Adrenal gland (tissue), 12 donors: ENCODE results near the gene DCP2. TPM values are rescaled to one million over a fixed set of nuclear protein-coding genes. Genes with fewer than 3 reads are reported as not detected.

Experiments used
- DNase-seq, 7 donors: peaks; one replicate each; pipeline ENCODE4 v3.0.0-alpha.2; 2019 to 2020
- H3K27ac ChIP-seq, 5 donors: fragments of 200-600 bp; sonication (generic) in 4 of 5; 1 replicate in 3 of 5; 2 replicates in 2 of 5; pipeline versions ENCODE4 v1.5.1 to v1.8.0; 2016 to 2020; ENCODE audit warnings: mild to moderate bottlenecking in 1 of 5
- H3K27me3 ChIP-seq: fragments of 200-600 bp; 2 replicates; pipeline ENCODE4 v1.8.0; 2021
- H3K36me3 ChIP-seq, 2 donors: fragments of 200-600 bp; replicated peaks in 1 of 2; 1 replicate in 1 of 2; 2 replicates in 1 of 2; pipeline versions ENCODE4 v1.5.1 to v1.8.0; 2018 to 2022
- H3K4me1 ChIP-seq, 2 donors: fragments of 200-600 bp; replicated peaks in 1 of 2; 1 replicate in 1 of 2; 2 replicates in 1 of 2; pipeline versions ENCODE4 v1.5.1 to v1.8.0; 2018 to 2021
- H3K4me3 ChIP-seq, 4 donors: fragments of 200-600 bp; sonication (generic) in 3 of 4; one replicate each; pipeline ENCODE4 v1.5.1; 2016 to 2018
- H3K9me3 ChIP-seq, 3 donors: fragments of 200-600 bp; sonication (generic) in 1 of 3; replicated peaks in 1 of 3; 1 replicate in 2 of 3; 2 replicates in 1 of 3; pipeline versions ENCODE4 v1.5.1 to v1.8.0; 2016 to 2021
- POLR2A ChIP-seq, 2 donors: fragments of 450-650 bp; IDR thresholded peaks; one replicate each; pipeline ENCODE4 v1.6.1; 2017; ENCODE audit warnings: antibody characterized with exemption in 2 of 2, mild to moderate bottlenecking in 2 of 2, moderate library complexity in 1 of 2
- WGBS, 4 donors: extraction: QIAGEN DNeasy Blood & Tissue Kit in 2 of 4; methylation state at CpG; one replicate each; pipeline versions ENCODE4 v1.1.5 to v1.1.7; 2013 to 2017; 5-methylcytosine and 5-hydroxymethylcytosine counted together
- intact Hi-C, 2 donors: fragments of 100-400 bp; cut with DNase I; formaldehyde crosslinking; loops; one replicate each; pipeline versions ENCODE4 v1.14.1 to v1.15.0; 2022 to 2023
- polyA plus RNA-seq, 3 donors: library from polyadenylated mRNA; stranded (reverse); fragments of 200-250 nt in 2 of 3; fragments of 350-450 nt in 1 of 3; fragmentation: Illumina TruSeq in 1 of 3; extraction: RNeasy Lipid Tissue Mini Kit (QIAGEN cat#74804) in 1 of 3; gene quantifications; one replicate each; pipeline ENCODE4 v1.2.3, GENCODE V29; 2013 to 2014
- total RNA-seq, 9 donors: library from RNA; depleted of rRNA in 4 of 9; stranded (reverse); fragments of >200 nt in 4 of 9; fragments of 120-200 nt in 1 of 9; fragmentation: NEBNext Ultra II Directional in 1 of 9; extraction: Animal tissue kit (Norgen Biotek cat#: 25700) in 1 of 9; gene quantifications; one replicate each; pipeline versions ENCODE4 v1.1.0 to v1.2.4, GENCODE V29; 2013 to 2023
- TF ChIP-seq, protein P1 (sequence below), 6 experiments: fragments of 450-650 bp in 4 of 6; fragments of 200-600 bp in 2 of 6; sonication (generic) in 1 of 6; IDR thresholded peaks; 1 replicate in 5 of 6; 2 replicates in 1 of 6; pipeline versions ENCODE4 v1.5.1 to v1.8.0; 2016 to 2021; ENCODE audit warnings: antibody characterized with exemption in 6 of 6, mild to moderate bottlenecking in 2 of 6, moderate library complexity in 1 of 6
- donor health status: healthy with polysubstance abuse.
- donor health status: Bipolar disorder and iron deficiency.
- donor health status: DM: yes; HTN: yes; CAD: no.
- donor health status: DM: no; HTN: no; CAD: no.
- donor health status: DM: no; HTN: no; CAD: no.
- donor health status: DM: yes; HTN: yes; CAD: no.

The DCP2 gene
- total and polyA plus RNA-seq, 12 donors, result 7.0 to 66.4 (median 39.6) TPM

DNA sequence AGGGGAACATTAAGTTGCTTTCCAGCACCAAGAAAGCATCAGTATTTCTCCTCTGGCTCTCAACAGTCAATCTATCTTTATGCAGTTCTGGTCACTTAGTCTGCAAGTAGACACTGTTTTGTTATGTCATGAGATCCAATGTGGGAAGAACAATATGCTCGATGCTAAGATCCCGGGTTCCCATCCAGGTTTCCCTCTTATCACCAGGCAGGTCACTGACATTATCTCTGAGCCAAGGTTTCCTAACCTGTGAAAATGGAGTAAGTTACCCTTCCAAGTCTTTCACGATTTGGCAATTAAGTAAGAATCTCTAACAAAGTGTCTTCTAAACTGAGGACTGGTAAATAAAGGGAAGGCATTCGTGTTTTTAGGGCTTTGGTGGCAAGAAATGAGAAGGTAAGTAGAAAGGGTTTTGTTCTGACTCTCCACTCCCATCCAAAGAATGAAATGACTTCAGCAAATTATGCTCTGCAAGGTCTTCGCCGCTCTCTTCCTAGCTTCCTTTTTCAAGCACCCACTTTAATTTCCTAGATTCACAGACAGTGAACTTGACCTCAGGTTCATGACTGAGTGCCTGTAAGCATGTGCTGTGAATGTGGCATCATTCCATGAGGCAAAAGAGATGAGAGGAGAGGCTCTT, 86.4 kb downstream of the DCP2 start:
- intact Hi-C loops, result no loop called here
- H3K4me1 ChIP-seq, result peaks cover 0 to 9% of the 10 kb centered on the region in 2 donors
- DNase-seq, result peak in 1 of 7 donors; percentile 5
- no peak overlapping the region for H3K27ac ChIP-seq
- WGBS, 4 donors, result 89 to 94% (median 90%) methylated on average over 6 of the region's 6 CpGs
- H3K27me3 ChIP-seq, result no peaks in the 10 kb centered on the region
- H3K36me3 ChIP-seq, result no peaks in the 10 kb centered on the region
- no peaks in the 10 kb centered on the region for H3K9me3 ChIP-seq
- TF ChIP-seq, protein P1, sequence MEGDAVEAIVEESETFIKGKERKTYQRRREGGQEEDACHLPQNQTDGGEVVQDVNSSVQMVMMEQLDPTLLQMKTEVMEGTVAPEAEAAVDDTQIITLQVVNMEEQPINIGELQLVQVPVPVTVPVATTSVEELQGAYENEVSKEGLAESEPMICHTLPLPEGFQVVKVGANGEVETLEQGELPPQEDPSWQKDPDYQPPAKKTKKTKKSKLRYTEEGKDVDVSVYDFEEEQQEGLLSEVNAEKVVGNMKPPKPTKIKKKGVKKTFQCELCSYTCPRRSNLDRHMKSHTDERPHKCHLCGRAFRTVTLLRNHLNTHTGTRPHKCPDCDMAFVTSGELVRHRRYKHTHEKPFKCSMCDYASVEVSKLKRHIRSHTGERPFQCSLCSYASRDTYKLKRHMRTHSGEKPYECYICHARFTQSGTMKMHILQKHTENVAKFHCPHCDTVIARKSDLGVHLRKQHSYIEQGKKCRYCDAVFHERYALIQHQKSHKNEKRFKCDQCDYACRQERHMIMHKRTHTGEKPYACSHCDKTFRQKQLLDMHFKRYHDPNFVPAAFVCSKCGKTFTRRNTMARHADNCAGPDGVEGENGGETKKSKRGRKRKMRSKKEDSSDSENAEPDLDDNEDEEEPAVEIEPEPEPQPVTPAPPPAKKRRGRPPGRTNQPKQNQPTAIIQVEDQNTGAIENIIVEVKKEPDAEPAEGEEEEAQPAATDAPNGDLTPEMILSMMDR (IDR thresholded peaks at IDR 0.05), result no peak
- TF ChIP-seq POLR2A (IDR thresholded peaks at IDR 0.05), result no peak
- no peak overlapping the region for H3K4me3 ChIP-seq

- peak in 1 of 7 donors; percentile 21 for DNase-seq
- intact Hi-C loops, result no loop called here
- no peak overlapping the region for H3K27ac ChIP-seq
- peaks cover 0 to 9% of the 10 kb centered on the region in 2 donors for H3K4me1 ChIP-seq
- TF ChIP-seq, protein P1 (IDR thresholded peaks at IDR 0.05), result no peak
- no peak for TF ChIP-seq POLR2A (IDR thresholded peaks at IDR 0.05)
- no peaks in the 10 kb centered on the region for H3K36me3 ChIP-seq
- WGBS, 4 donors, result 80 to 92% (median 89%) methylated on average over 3 to 12 of the region's 12 CpGs
- no peaks in the 10 kb centered on the region for H3K27me3 ChIP-seq
- H3K9me3 ChIP-seq, result no peaks in the 10 kb centered on the region
- no peak overlapping the region for H3K4me3 ChIP-seq
These were observed 87.3 kb downstream of the DCP2 start for GRCh38 chr5:113063927-113064326.

DNA sequence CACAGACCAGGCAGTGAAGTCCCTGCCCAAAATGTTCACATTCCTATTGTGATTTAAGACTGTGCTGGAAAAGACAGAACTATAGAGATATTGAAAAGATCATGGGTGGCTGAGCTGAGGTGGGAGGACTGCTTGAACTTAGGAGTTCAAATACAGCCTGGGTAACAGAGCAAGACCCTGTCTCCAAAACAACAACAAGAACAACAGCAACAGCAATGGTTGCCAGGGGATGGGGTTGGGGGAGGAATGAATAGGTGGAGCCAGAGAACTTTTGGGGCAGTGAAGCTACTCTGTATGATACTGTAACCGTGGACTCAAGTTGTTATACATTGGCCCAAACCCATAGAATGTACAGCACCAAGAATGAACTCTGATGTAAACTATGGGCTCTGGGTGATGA, 88.2 kb downstream of the DCP2 start:
- intact Hi-C loops, result no loop called here
- H3K4me3 ChIP-seq, result no peak overlapping the region
- no peak overlapping the region for H3K27ac ChIP-seq
- DNase-seq, result no peak
- peaks cover 0 to under 1% of the 10 kb centered on the region in 2 donors for H3K4me1 ChIP-seq
- no peaks in the 10 kb centered on the region for H3K9me3 ChIP-seq
- H3K27me3 ChIP-seq, result no peaks in the 10 kb centered on the region
- H3K36me3 ChIP-seq, result no peaks in the 10 kb centered on the region
- WGBS, 4 donors, result 80 to 97% (median 94%) methylated on average over 1 of the region's 1 CpG
- TF ChIP-seq, protein P1 (IDR thresholded peaks at IDR 0.05), result no peak
- TF ChIP-seq POLR2A (IDR thresholded peaks at IDR 0.05), result no peak

- WGBS, 4 donors, result 93 to 100% (median 95%) methylated on average over 2 of the region's 2 CpGs
- TF ChIP-seq, protein P1 (IDR thresholded peaks at IDR 0.05), result no peak
- TF ChIP-seq POLR2A (IDR thresholded peaks at IDR 0.05), result no peak
- Histone ChIP-seq H3K9me3 (no peaks in the 10 kb centered on the region), H3K36me3 (no peaks in the 10 kb centered on the region), H3K27ac (no peak overlapping the region), H3K27me3 (no peaks in the 10 kb centered on the region), H3K4me3 (no peak overlapping the region), H3K4me1 (no peaks in the 10 kb centered on the region)
- intact Hi-C loops, result no loop called here
- no peak for DNase-seq
These were observed 89.0 kb downstream of the DCP2 start for GRCh38 chr5:113065626-113066025.
